Skeletal muscle satellite cell (primary cell): ENCODE measurements around the gene AATF. TPM values are rescaled to one million over a fixed set of nuclear protein-coding genes. Genes with fewer than 3 reads are reported as not detected.
A peak's percentile ranks its signal among the peaks of the same experiment; 100 is the strongest.

Experiments
- H3K27me3 ChIP-seq: 2 replicates; pipeline ENCODE4 v1.7.0; 2013; ENCODE audit warnings: low read length; ENCODE audit not compliant: control insufficient read depth, insufficient read depth
- H3K36me3 ChIP-seq: 2 replicates; pipeline ENCODE4 v1.7.0; 2013; ENCODE audit warnings: mild to moderate bottlenecking, control low read depth, low read length; ENCODE audit not compliant: insufficient read depth
- H3K4me1 ChIP-seq: 2 replicates; pipeline ENCODE4 v1.7.0; 2013; ENCODE audit warnings: low read length; ENCODE audit not compliant: control insufficient read depth, insufficient read depth
- H3K4me2 ChIP-seq: 2 replicates; pipeline ENCODE4 v1.7.0; 2013; ENCODE audit warnings: mild to moderate bottlenecking, low read length
- H3K4me3 ChIP-seq: 2 replicates; pipeline ENCODE4 v1.7.0; 2013; ENCODE audit warnings: low read length
- H3K9ac ChIP-seq: 2 replicates; pipeline ENCODE4 v1.7.0; 2013; ENCODE audit warnings: mild to moderate bottlenecking, low read depth, low read length, moderate library complexity
- H3K9me3 ChIP-seq: replicated peaks from 2 replicates; pipeline ENCODE4 v1.7.0; 2013; ENCODE audit warnings: mild to moderate bottlenecking, control low read depth, low read length
- total RNA-seq: library from RNA; depleted of rRNA; stranded (reverse); fragments of >200 nt; gene quantifications from 2 replicates; pipeline ENCODE4 v1.2.3, GENCODE V29; 2012; rRNA removed

The AATF gene, protein sequence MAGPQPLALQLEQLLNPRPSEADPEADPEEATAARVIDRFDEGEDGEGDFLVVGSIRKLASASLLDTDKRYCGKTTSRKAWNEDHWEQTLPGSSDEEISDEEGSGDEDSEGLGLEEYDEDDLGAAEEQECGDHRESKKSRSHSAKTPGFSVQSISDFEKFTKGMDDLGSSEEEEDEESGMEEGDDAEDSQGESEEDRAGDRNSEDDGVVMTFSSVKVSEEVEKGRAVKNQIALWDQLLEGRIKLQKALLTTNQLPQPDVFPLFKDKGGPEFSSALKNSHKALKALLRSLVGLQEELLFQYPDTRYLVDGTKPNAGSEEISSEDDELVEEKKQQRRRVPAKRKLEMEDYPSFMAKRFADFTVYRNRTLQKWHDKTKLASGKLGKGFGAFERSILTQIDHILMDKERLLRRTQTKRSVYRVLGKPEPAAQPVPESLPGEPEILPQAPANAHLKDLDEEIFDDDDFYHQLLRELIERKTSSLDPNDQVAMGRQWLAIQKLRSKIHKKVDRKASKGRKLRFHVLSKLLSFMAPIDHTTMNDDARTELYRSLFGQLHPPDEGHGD
- total RNA-seq: 24.2 and 27.4 TPM in 2 replicates

GRCh38 chr17:36948717-36949460 is at the start of gene AATF:
Gene AATF, plus strand, starts transcription at chr17:36948954. Its CDS starts 172 bp downstream, at chr17:36949126.
- Histone ChIP-seq H3K4me2 (peak within 1 kb of the TSS; percentile 99), H3K9ac (peak within 1 kb of the TSS; percentile 95), H3K36me3 (peaks cover 20% of the 10 kb centered on the region), H3K9me3 (no peaks in the 10 kb centered on the region), H3K27me3 (peaks cover 43% of the 10 kb centered on the region), H3K4me3 (peak within 1 kb of the TSS; percentile 96), H3K4me1 (peaks cover 13% of the 10 kb centered on the region)

DNA sequence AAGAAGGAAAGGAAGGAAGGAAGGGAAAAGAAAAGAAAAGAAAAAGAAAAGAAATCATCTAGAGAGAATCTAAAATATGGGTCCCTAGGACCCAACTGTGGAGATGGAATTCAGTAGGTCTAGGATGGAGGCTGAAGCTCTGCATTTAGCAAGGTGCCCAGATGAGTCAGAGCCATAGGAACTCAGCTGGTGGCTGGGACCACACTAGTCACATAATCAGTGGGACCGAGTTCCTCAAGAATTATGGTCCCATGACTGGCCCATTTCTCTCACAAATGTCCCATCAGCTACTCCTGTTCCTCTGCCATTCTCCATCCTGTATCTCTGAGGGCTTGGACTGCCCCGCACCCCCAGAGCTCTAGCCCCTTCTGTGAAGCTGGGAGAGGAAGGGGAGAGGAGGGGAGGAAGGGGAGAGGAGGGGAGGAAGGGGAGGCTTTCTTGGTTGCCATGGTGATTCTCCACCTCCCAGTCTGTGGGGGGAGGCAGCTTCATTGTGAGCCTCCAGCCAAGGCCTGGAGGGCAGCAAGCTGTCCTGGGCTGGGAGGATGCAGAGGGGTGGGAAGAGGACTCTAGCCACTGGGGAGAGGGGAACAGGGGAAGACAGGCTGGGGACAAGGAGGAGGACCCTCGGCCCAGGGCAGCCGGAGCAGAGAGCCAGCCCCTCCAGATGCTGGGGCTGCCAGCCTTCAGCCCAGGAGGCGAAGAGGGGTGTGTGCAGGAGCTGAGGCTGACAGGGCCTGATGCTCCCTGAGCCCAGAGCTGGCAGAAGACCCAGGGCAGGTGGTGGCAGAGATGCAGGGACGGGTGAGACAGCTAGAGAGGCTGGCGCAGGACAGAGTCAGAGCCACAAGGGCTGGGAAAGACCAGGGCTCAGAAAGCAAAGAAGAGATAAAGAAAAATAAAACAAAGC is 49.2 kb upstream of the AATF start:
- no peak overlapping the region for H3K9ac ChIP-seq
- H3K36me3 ChIP-seq: no peaks in the 10 kb centered on the region
- no peak overlapping the region for H3K4me2 ChIP-seq
- H3K4me1 ChIP-seq: no peaks in the 10 kb centered on the region
- no peaks in the 10 kb centered on the region for H3K9me3 ChIP-seq
- H3K27me3 ChIP-seq: peaks cover 36% of the 10 kb centered on the region
- H3K4me3 ChIP-seq: no peak overlapping the region

- H3K4me2 ChIP-seq: no peak overlapping the region
- no peaks in the 10 kb centered on the region for H3K36me3 ChIP-seq
- no peak overlapping the region for H3K9ac ChIP-seq
- no peak overlapping the region for H3K4me3 ChIP-seq
- H3K9me3 ChIP-seq: no peaks in the 10 kb centered on the region
- H3K4me1 ChIP-seq: no peaks in the 10 kb centered on the region
- peaks cover 32% of the 10 kb centered on the region for H3K27me3 ChIP-seq
Observed at GRCh38 chr17:36900160-36900512, 48.6 kb upstream of the AATF start.

DNA sequence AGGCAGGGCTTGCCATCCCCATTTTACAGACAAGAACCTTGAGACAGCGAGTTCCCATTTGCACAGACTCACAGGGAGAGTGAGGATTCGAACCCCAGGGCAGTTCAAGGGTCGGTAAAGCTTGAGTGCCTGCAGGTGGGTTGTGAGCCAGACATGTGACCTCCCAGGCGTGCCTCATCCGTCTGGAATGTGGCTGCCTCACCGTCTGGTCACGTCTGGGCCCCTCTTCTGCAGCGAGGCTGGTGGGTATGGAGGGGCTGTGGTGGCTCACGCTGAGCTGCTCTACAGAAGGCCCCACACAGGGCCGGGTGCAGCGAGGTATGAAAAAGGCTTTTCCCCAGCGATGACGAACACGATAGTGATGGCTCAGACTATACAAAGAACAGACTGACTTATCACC is 47.2 kb upstream of the AATF start:
- Histone ChIP-seq H3K4me1 (no peaks in the 10 kb centered on the region), H3K4me3 (no peak overlapping the region), H3K9ac (no peak overlapping the region), H3K9me3 (no peaks in the 10 kb centered on the region), H3K36me3 (no peaks in the 10 kb centered on the region), H3K4me2 (no peak overlapping the region), H3K27me3 (peaks cover 29% of the 10 kb centered on the region)

GRCh38 chr17:36907407-36907806 is 41.3 kb upstream of the AATF start:
- no peaks in the 10 kb centered on the region for H3K9me3 ChIP-seq
- no peak overlapping the region for H3K4me2 ChIP-seq
- H3K4me1 ChIP-seq: no peaks in the 10 kb centered on the region
- H3K9ac ChIP-seq: no peak overlapping the region
- H3K36me3 ChIP-seq: no peaks in the 10 kb centered on the region
- H3K27me3 ChIP-seq: peaks cover 45% of the 10 kb centered on the region
- no peak overlapping the region for H3K4me3 ChIP-seq

GRCh38 chr17:36910513-36910912 is 38.2 kb upstream of the AATF start:
- Histone ChIP-seq H3K4me2 (no peak overlapping the region), H3K4me3 (no peak overlapping the region), H3K9ac (no peak overlapping the region), H3K9me3 (no peaks in the 10 kb centered on the region), H3K27me3 (peaks cover 48% of the 10 kb centered on the region), H3K36me3 (no peaks in the 10 kb centered on the region), H3K4me1 (no peaks in the 10 kb centered on the region)

DNA sequence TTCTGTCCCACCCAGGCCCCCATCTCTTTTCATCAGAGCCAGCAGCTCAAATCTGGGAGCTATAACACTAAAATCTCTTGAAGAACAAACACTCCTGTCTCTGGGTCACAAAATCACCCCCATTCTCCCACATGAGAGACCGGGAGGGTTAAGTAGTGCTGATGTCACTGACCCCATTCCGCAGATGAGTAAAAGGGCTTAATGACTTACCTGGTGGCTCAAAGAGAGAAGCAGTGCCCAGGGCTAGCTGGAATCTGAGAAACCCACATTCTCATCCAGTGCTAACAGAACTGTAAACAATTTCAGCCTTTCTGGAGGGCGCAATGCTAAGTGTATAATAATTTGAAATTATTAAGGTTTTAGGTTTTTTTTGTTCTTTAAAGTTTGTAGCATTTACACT is 37.8 kb upstream of the AATF start:
- H3K27me3 ChIP-seq: peaks cover 48% of the 10 kb centered on the region
- no peak overlapping the region for H3K4me2 ChIP-seq
- no peak overlapping the region for H3K4me3 ChIP-seq
- no peaks in the 10 kb centered on the region for H3K9me3 ChIP-seq
- no peaks in the 10 kb centered on the region for H3K4me1 ChIP-seq
- no peak overlapping the region for H3K9ac ChIP-seq
- H3K36me3 ChIP-seq: no peaks in the 10 kb centered on the region

DNA sequence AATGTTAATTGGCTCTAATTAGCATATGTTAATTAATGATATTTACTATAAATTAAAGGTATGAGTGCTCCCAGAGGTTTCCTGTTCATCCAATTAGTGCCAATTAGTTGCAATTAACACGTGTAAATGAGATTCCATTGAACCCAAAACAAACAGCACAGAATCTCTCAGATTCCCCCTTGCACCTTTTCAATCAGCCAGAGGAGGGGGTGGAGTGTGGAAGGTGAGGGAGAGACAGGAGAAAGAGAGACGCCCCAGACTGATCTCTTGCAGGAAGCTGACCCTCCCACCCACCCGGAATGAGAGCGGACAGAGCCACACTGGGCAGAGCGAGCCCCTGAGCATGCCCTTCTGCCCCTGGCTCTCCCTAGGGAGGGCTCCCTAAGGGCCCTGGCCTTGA is 35.6 kb upstream of the AATF start:
- Histone ChIP-seq H3K36me3 (no peaks in the 10 kb centered on the region), H3K9me3 (no peaks in the 10 kb centered on the region), H3K4me2 (no peak overlapping the region), H3K9ac (no peak overlapping the region), H3K4me3 (no peak overlapping the region), H3K4me1 (no peaks in the 10 kb centered on the region), H3K27me3 (peaks cover 31% of the 10 kb centered on the region)

GRCh38 chr17:36918211-36918691 is 30.5 kb upstream of the AATF start:
- Histone ChIP-seq H3K4me1 (no peaks in the 10 kb centered on the region), H3K4me3 (no peak overlapping the region), H3K9me3 (no peaks in the 10 kb centered on the region), H3K4me2 (no peak overlapping the region), H3K27me3 (peaks cover 47% of the 10 kb centered on the region), H3K36me3 (no peaks in the 10 kb centered on the region), H3K9ac (no peak overlapping the region)

GRCh38 chr17:36919407-36919968 is 29.3 kb upstream of the AATF start:
- no peak overlapping the region for H3K9ac ChIP-seq
- H3K9me3 ChIP-seq: no peaks in the 10 kb centered on the region
- H3K4me3 ChIP-seq: no peak overlapping the region
- peaks cover 55% of the 10 kb centered on the region for H3K27me3 ChIP-seq
- H3K4me1 ChIP-seq: no peaks in the 10 kb centered on the region
- no peaks in the 10 kb centered on the region for H3K36me3 ChIP-seq
- no peak overlapping the region for H3K4me2 ChIP-seq
